Measurements from ENCODE around the gene SLC35G1.

DNA sequence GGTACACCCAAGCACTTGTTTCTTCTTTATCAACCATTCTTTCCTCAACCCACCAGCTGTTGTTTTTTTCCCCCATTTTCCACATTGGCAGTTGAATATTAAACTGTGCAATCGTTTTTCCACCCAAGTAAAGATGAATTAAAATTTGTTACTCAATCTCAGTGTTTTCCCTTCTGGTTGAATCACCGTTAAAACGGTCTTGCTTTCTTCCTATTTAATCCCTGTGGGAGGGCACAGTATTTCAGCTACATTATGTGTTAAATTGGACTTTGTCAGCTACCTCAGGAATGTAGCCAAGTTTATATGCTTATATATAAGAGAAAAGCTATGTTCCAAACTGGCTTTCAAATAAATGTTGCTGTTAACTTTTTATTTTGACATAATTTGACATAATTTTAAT, 19.9 kb downstream of the SLC35G1 start:
- TF ChIP-seq ESRRG (CRISPR knock-in tag; IDR thresholded peaks at IDR 0.05) (no peak), CREB5 (CRISPR knock-in tag; IDR thresholded peaks at IDR 0.05; ENCODE audit: low read depth) (no peak), ZC3H10 (CRISPR knock-in tag; IDR thresholded peaks at IDR 0.05) (no peak), ISL1 (CRISPR knock-in tag; IDR thresholded peaks at IDR 0.05) (no peak), ZFP30 (CRISPR knock-in tag; IDR thresholded peaks at IDR 0.05) (no peak), ZFP3 (CRISPR knock-in tag; IDR thresholded peaks at IDR 0.05) (no peak)
- TF ChIP-seq, protein P1, sequence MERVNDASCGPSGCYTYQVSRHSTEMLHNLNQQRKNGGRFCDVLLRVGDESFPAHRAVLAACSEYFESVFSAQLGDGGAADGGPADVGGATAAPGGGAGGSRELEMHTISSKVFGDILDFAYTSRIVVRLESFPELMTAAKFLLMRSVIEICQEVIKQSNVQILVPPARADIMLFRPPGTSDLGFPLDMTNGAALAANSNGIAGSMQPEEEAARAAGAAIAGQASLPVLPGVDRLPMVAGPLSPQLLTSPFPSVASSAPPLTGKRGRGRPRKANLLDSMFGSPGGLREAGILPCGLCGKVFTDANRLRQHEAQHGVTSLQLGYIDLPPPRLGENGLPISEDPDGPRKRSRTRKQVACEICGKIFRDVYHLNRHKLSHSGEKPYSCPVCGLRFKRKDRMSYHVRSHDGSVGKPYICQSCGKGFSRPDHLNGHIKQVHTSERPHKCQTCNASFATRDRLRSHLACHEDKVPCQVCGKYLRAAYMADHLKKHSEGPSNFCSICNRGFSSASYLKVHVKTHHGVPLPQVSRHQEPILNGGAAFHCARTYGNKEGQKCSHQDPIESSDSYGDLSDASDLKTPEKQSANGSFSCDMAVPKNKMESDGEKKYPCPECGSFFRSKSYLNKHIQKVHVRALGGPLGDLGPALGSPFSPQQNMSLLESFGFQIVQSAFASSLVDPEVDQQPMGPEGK (CRISPR knock-in tag; IDR thresholded peaks at IDR 0.05; ENCODE audit: borderline replicate concordance) = no peak
